ENCODE data around the gene FAM161B. TPM values are rescaled to one million over a fixed set of nuclear protein-coding genes. Genes with fewer than 3 reads are reported as not detected.
"Not testable (repeated sequence)": the region's sequence is repeated elsewhere in the genome, so short reads cannot be mapped to it uniquely, and the experiment has no call there.

The FAM161B gene
- 1.2 and 1.4 TPM in 2 replicates for total RNA-seq

DNA sequence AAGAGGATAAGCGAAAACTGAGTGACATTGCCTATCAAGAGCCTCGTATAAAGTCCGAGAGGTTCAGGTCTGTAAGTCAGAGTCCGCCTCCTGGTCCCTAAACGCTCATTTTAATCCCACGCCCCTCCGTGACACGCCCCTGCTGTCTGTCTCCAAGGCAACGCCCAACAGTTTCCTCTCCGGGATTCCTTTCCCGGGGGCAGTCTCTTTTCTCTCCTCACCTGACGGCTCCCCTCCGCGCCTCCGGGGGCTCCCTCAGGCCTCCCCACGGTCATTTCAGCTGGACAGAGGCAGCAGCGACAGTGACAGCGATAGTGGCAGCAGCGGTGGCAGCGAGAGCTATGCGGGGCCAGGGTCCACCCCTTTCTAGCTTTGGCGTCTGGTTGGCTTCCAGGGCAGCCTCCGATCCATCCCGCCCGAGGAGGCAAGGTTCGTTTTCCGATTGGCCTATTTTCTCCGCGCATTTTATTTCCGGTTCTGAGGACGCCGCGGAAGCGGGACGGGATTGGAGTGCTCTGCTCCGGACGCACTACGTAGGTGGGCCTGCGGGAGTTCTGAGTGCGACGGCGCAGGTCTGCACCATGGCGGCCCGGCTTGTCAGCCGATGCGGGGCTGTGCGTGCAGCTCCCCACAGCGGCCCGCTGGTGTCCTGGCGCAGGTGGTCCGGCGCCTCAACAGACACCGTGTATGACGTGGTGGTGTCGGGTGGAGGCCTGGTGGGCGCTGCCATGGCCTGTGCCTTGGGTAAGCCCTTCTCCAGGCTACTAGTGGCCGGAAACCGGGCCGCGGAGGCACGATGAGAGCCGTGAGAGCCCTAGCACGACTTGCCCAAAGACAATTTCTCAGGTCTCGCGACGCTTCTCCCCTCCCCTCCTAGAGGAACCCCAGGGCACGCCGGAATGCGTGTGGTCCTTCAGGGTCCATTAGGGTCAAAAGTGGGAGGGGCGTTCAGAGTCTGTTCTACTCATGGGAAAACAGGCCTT, at the start of gene FAM161B, which contains the start of gene COQ6:
Gene FAM161B, minus strand, starts transcription at position 343 of the 983 bp plus-strand sequence. Its CDS starts 68 bp downstream, at position 275.
Gene COQ6, plus strand, starts transcription at position 551 of the 983 bp plus-strand sequence. Its CDS starts 31 bp downstream, at position 582.
- intact Hi-C loops (cut with micrococcal nuclease), result loop anchor here (1.0 to 5.0 kb wide), 5 partner anchors 63 to 238 kb away; partner anchors contain the start of genes ALDH6A1, BBOF1, ENTPD5 and LIN52

DNA sequence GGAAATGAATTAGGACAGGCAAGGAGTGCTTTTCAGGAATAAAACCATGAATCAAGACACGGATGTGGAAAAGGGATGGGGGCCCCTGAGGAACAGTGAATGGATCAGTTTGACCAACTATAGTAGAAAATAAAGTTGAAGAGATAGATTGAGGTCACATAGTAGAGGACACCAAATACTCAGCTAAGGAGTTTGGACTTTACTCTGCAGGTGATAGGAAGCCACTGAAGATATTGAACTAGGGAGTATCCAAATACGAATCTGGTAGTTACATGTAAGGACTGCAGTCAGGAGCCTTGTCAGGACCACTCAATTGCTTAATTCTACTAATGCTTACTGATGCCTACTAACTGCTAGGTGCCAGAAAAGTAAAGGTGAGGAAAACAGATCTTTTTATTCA, 48.8 kb upstream of the FAM161B start:
- intact Hi-C loops (cut with micrococcal nuclease), result no loop called here

- intact Hi-C loops (cut with micrococcal nuclease), result no loop called here
Measured at GRCh38 chr14:73997944-73998447, 48.1 kb upstream of the FAM161B start.

- intact Hi-C loops (cut with micrococcal nuclease), result no loop called here
Measured at GRCh38 chr14:73997108-73997943, 47.4 kb upstream of the FAM161B start.

GRCh38 chr14:73996731-73997107, 46.8 kb upstream of the FAM161B start:
- intact Hi-C loops (cut with micrococcal nuclease), result no loop called here

DNA sequence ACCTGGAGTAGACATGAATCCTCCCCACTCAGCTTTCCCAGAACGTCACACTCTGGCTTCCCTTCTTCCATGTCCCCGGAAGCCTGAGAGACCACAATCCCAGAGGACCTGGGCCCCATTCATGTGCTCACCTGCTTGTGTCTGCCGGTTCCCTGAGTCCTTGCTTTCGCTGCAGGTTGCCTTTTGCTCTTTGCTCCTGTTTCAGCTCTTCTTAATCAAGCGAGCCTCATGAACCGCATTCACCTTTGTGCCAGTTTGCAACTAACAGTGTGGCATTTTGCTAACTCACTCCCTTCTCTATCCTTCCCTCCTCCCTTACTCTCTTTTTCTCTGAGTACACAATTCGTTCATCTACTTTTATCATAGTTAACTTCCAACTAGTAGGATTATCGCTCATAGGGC, 46.1 kb upstream of the FAM161B start:
- intact Hi-C loops (cut with micrococcal nuclease), result no loop called here

DNA sequence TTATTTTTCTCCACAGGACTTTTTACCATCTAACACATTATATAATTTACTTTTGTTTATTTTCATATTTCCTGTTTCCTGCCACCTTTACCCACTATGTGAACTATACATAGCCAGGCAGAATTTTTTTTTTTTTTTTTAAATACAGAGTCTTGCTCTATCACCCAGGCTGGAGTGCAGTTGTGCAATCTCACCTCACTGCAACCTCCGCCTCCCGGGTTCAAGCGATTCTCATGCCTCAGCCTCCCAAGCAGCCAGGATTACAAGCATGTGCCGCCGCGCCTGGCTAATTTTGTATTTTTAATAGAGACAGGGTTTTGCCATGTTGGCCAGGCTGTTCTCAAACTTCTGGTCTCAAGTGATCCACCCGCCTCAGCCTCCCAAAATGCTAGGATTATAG, 45.0 kb upstream of the FAM161B start:
- intact Hi-C loops (cut with micrococcal nuclease), result not testable (repeated sequence)

DNA sequence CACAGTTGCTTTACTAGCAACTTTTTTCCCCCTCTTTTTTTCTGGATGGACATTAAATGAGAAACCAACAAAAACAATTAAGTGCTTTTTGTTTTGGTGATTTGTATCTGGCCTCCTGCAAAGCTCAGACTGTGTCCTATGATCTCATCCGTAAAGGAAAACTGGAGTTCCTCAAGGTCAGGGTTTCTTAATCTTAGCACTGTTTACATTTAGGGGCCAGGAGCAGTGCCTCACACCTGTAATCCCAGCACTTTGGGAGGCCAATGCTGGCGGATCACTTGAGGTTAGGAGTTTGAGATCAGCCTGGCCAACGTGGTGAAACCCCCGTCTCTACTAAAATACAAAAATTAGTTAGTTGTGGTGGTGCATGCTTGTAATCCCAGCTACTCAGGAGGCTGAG, 41.2 kb upstream of the FAM161B start:
- intact Hi-C loops (cut with micrococcal nuclease), result no loop called here

- intact Hi-C loops (cut with micrococcal nuclease), result not testable (repeated sequence)
Measured at GRCh38 chr14:73988656-73989055, 38.8 kb upstream of the FAM161B start.

DNA sequence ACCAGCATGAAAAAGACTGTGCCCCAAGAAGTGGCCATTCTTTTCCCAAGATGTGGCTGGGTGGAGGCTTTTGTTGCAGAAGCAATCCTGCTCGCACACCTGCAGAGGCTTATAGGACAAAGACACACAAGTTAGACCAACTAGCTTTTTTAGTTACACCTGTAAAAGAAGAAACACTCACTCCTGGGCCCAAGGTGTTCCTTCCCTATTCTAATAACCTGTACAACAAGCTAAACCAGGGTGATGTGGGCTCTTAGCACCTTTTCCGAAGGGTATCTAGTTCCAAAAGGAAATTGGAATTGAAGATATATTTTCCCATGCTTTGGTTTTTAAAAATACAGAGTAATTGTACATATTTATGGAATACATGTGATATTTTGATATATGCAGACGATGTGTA, 38.2 kb upstream of the FAM161B start:
- intact Hi-C loops (cut with micrococcal nuclease), result no loop called here

DNA sequence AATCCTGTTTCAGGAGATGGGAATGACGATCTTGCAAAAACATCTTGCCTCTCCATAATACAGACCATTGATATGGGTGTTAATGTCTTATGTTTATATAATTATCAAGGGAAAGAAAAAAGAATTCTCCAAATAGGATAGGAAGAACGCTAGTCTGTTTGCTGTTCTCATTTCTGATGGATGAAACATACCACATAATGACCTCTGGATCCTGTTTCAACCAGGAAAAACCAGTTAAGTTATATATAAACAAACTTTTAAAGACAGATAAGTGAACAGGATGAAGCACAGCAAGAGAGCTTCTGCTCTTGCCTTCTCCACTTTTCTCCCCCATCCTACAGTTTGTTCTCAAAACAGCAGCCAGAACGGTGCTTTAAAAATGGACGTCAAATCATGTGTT, 28.0 kb upstream of the FAM161B start:
- intact Hi-C loops (cut with micrococcal nuclease), result no loop called here

GRCh38 chr14:73976125-73976524, 26.2 kb upstream of the FAM161B start:
- intact Hi-C loops (cut with micrococcal nuclease), result no loop called here

GRCh38 chr14:73973497-73973896, 23.6 kb upstream of the FAM161B start:
- intact Hi-C loops (cut with micrococcal nuclease), result no loop called here

GRCh38 chr14:73968885-73969284, 19.0 kb upstream of the FAM161B start:
- intact Hi-C loops (cut with micrococcal nuclease), result no loop called here

DNA sequence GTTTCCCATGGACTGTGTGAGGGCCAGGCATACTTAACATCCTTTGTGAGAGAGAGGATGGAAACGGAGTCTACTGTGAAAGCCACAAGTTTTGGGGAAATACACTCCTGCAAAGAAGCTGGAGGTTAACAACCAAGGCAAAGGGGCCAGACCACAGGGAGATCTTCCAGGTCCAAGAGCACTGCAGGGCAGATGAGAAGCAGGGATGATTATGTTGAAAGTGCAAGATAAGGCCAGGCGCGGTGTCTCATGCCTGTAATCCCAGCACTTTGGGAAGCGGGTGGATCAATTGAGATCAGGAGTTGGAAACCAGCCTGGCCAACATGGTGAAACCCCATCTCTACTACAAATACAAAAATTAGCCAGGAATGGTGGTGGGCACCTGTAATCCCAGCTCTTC, 15.3 kb upstream of the FAM161B start:
- intact Hi-C loops (cut with micrococcal nuclease), result no loop called here

DNA sequence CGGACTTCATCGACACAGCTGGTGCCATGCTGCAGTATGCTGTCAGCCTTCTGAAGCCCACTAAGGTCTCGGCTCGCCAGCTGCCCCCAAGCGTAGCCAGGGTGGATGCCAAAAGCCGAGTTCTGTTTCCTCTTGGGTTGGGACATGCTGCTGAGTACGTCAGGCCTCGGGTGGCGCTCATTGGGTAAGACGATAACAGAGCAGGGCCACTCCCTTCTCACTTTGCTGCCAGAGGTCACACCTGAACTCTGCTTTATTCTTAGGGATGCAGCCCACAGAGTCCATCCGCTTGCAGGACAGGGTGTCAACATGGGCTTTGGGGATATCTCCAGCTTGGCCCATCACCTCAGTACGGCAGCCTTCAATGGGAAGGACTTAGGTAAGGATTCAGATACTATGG, 11.3 kb upstream of the FAM161B start:
- intact Hi-C loops (cut with micrococcal nuclease), result no loop called here

- intact Hi-C loops (cut with micrococcal nuclease), result no loop called here
Measured at GRCh38 chr14:73958591-73958990, 8.7 kb upstream of the FAM161B start.

- intact Hi-C loops (cut with micrococcal nuclease), result no loop called here
Measured at GRCh38 chr14:73955674-73956073, 5.8 kb upstream of the FAM161B start.

DNA sequence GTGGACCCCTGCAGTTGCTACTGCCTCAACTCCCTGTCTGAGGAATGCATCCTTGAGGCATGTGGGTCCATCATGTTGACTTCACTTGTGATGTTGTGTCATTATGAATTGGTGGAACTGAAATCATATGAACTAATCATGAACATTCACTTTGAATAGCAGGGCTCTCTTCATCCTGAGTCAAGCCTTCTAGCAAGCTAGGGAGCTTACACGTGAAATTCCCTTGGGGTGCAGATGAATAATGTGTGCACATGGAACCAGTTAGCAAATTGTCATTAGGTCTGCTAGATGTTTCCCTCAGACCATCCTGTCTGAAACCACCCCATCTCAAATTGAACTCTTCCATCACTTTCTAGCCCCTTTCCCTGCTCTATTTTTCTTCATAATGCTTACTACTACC, 3.8 kb upstream of the FAM161B start:
- intact Hi-C loops (cut with micrococcal nuclease), result loop anchor here (5.0 kb wide), 2 partner anchors 66 to 241 kb away; partner anchors contain the start of genes PNMA1 and ZNF410

DNA sequence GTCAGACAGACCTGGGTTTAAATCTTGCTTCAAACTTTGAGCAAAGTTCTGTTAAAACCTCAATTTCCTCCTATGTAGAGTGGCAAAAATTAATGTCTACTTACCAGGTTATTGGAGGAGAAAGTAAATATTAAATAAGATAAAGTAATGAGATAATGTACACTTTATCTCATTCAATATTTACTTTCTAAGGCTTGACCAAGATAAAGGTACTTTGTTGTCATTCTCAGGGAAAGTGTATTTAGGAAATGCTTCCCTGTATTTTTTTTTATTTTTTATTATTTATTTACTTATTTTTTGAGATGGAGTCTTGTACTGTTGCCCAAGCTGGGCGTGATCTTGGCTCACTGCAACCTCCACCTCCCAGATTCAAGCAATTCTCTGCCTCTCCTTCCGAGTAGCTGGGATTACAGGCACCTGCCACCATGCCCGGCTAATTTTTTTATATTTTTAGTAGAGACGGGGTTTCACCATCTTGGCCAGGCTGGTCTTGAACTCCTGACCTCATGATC, 4.7 kb downstream of the FAM161B start:
- intact Hi-C loops (cut with micrococcal nuclease), result no loop called here

DNA sequence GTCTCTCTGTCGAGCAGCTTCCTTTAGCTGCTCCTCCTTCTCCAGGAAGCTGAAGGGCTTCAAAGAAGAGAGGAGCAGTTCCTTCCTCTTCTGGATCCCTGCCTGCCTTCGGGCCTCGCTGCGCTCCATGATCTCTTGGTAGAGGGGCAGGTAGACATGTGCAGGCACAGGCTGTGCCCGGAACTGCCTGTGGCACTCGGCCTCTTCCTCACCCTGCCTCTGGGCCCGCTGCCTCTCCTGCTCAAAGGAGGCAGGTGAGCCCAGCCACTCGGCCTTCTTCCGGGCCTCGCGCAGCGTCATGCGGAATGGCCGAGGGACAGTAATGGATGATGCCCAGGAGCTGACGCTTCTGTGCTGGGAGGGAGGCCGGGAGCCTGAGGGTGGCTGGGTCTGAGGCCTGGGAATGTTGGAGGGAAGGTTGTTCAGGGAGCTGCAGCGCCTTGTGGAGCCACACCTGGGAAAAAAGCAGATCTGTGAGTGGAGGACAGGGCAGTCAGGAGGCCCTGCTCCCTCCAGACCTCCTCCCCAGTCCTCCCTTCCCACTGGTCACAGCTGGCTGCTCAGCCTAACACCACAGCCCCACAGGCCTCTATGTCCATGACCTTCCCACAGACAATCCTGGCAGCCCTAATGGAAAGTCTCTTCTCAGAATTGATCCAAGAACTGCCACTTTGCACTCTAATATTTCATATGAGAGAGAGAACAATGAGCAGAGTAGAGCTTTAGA, 5.3 kb downstream of the FAM161B start:
- intact Hi-C loops (cut with micrococcal nuclease), result no loop called here

All from T-helper 2 cell treated with Interferon-gamma antibody and Interleukin-4, amounts not matched to agents 100 ng/mL and 5 ng/mL, for 36 hours (primary cell).